WTC11 (cell line): ENCODE results near the gene GFOD2.

ENCODE experiments used
- ATF6 ChIP-seq: sonication (generic); formaldehyde crosslinking; IDR thresholded peaks from 2 replicates; pipeline ENCODE4 v1.8.1; 2023; ENCODE audit warnings: mild to moderate bottlenecking, missing genetic modification reagents
- CTCF ChIP-seq: fragments of 200-600 bp; IDR thresholded peaks from 2 replicates; pipeline ENCODE4 v1.8.0; 2022; ENCODE audit warnings: antibody characterized with exemption
- FOXJ3 ChIP-seq: sonication (generic); formaldehyde crosslinking; IDR thresholded peaks from 2 replicates; pipeline ENCODE4 v1.9.0; 2021; ENCODE audit warnings: missing genetic modification reagents, mild to moderate bottlenecking, borderline replicate concordance
- JUN ChIP-seq: sonication (generic); formaldehyde crosslinking; IDR thresholded peaks from 2 replicates; pipeline ENCODE4 v1.8.0; 2023; ENCODE audit warnings: mild to moderate bottlenecking, missing genetic modification reagents
- SP1 ChIP-seq: sonication (generic); formaldehyde crosslinking; conservative IDR thresholded peaks from 2 replicates; pipeline ENCODE4 v1.8.1; 2022; ENCODE audit warnings: missing genetic modification reagents
- ZBTB21 ChIP-seq: sonication (generic); formaldehyde crosslinking; IDR thresholded peaks from 2 replicates; pipeline ENCODE4 v1.8.1; 2023; ENCODE audit warnings: mild to moderate bottlenecking, missing genetic modification reagents, borderline replicate concordance
- ZNF317 ChIP-seq: sonication (generic); formaldehyde crosslinking; IDR thresholded peaks from 2 replicates; pipeline ENCODE4 v1.8.1; 2023; ENCODE audit warnings: low read depth, mild to moderate bottlenecking, moderate library complexity, missing genetic modification reagents, borderline replicate concordance
- TF ChIP-seq, protein P1 (sequence below): sonication (generic); formaldehyde crosslinking; IDR thresholded peaks from 2 replicates; pipeline ENCODE4 v1.8.0; 2022; ENCODE audit warnings: missing genetic modification reagents

DNA sequence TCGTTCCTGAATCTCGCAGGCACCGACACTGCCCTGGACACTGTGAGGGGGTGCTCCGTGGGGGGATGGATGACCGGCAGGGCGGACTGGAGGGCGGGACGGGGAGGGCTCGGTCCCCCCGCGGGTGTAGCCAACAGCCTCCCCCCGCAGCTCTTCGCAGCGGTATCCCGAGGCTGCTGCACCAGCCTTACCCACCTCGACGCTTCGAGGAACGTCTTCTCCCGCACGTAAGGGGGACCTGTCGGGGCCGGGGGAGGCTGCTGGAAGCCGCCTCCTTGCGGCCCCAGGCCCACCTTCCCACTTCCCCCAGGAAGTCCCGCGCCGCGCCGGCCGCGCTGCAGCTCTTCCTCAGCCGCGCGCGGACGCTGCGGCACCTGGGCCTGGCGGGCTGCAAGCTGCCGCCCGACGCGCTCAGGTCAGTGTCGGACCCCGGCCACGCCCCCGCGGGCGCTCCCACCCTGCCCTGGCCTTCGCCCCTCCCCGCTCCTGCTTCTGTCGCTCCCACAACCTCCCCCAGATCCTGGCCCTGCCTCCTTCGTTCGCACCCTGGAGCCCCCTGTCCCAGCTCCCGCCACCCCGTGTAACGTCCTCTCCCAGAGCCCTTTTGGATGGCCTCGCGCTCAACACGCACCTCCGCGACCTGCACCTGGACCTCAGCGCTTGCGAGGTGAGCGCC lies 70.9 kb downstream of the GFOD2 start:
- TF ChIP-seq CTCF (no peak), JUN (no peak), FOXJ3 (CRISPR knock-in tag) (no peak), ZNF317 (no peak), ATF6 (CRISPR knock-in tag) (no peak), SP1 (CRISPR knock-in tag) (no peak), ZBTB21 (no peak)
- TF ChIP-seq, protein P1, sequence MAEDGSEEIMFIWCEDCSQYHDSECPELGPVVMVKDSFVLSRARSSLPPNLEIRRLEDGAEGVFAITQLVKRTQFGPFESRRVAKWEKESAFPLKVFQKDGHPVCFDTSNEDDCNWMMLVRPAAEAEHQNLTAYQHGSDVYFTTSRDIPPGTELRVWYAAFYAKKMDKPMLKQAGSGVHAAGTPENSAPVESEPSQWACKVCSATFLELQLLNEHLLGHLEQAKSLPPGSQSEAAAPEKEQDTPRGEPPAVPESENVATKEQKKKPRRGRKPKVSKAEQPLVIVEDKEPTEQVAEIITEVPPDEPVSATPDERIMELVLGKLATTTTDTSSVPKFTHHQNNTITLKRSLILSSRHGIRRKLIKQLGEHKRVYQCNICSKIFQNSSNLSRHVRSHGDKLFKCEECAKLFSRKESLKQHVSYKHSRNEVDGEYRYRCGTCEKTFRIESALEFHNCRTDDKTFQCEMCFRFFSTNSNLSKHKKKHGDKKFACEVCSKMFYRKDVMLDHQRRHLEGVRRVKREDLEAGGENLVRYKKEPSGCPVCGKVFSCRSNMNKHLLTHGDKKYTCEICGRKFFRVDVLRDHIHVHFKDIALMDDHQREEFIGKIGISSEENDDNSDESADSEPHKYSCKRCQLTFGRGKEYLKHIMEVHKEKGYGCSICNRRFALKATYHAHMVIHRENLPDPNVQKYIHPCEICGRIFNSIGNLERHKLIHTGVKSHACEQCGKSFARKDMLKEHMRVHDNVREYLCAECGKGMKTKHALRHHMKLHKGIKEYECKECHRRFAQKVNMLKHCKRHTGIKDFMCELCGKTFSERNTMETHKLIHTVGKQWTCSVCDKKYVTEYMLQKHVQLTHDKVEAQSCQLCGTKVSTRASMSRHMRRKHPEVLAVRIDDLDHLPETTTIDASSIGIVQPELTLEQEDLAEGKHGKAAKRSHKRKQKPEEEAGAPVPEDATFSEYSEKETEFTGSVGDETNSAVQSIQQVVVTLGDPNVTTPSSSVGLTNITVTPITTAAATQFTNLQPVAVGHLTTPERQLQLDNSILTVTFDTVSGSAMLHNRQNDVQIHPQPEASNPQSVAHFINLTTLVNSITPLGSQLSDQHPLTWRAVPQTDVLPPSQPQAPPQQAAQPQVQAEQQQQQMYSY (CRISPR knock-in tag), result no peak
